Colonic mucosa (tissue), 4 donors: ENCODE results near the gene ASIC3. TPM values are rescaled to one million over a fixed set of nuclear protein-coding genes. Genes with fewer than 3 reads are reported as not detected.

ENCODE experiments used
- DNase-seq: peaks from one replicate; pipeline ENCODE4 v3.0.0-alpha.2; 2020
- H3K27ac ChIP-seq: fragments of 200-600 bp; one replicate; pipeline ENCODE4 v1.8.0; 2021
- H3K27me3 ChIP-seq: fragments of 200-600 bp; one replicate; pipeline ENCODE4 v1.8.0; 2021
- H3K36me3 ChIP-seq: fragments of 200-600 bp; one replicate; pipeline ENCODE4 v1.8.0; 2021
- H3K4me1 ChIP-seq: fragments of 200-600 bp; one replicate; pipeline ENCODE4 v1.8.0; 2021; ENCODE audit warnings: mild to moderate bottlenecking
- H3K4me3 ChIP-seq: fragments of 200-600 bp; one replicate; pipeline ENCODE4 v1.8.0; 2021
- H3K9ac ChIP-seq, 2 donors: one replicate each; pipeline ENCODE4 v1.7.0; 2013; ENCODE audit warnings: control low read depth in 2 of 2, low read depth in 2 of 2, low read length in 2 of 2
- H3K9me3 ChIP-seq: fragments of 200-600 bp; one replicate; pipeline ENCODE4 v1.8.0; 2021
- intact Hi-C: fragments of 100-400 bp; cut with DNase I; formaldehyde crosslinking; loops from one replicate; pipeline ENCODE4 v1.14.1; 2022
- total RNA-seq, 2 donors: library from RNA; stranded (reverse); fragmentation: NEBNext Ultra II Directional in 1 of 2; extraction: Animal tissue kit (Norgen Biotek cat#: 25700) in 1 of 2; gene quantifications; one replicate each; pipeline ENCODE4 v1.2.1, GENCODE V29; 2021
- TF ChIP-seq, protein P1 (sequence below): fragments of 200-600 bp; IDR thresholded peaks from one replicate; pipeline ENCODE4 v1.8.0; 2022; ENCODE audit warnings: antibody characterized with exemption, mild to moderate bottlenecking
- donor health status: healthy.
- donor health status: DM: no; HTN: no; CAD: no.
- donor health status: DM: no; HTN: no; CAD: no.

Gene ASIC3
- total RNA-seq = 1 to 10 TPM; 1.0 to 2.2 TPM

GRCh38 chr7:151047976-151048815 lies at the start of gene ASIC3:
Gene ASIC3 (plus strand): TSS chr7:151048531. CDS start chr7:151048886, 355 bp downstream.
- H3K9ac ChIP-seq = no peak within 1 kb of the TSS
- intact Hi-C loops = no loop called here
- no peaks in the 10 kb centered on the region for H3K27me3 ChIP-seq
- TF ChIP-seq, protein P1, sequence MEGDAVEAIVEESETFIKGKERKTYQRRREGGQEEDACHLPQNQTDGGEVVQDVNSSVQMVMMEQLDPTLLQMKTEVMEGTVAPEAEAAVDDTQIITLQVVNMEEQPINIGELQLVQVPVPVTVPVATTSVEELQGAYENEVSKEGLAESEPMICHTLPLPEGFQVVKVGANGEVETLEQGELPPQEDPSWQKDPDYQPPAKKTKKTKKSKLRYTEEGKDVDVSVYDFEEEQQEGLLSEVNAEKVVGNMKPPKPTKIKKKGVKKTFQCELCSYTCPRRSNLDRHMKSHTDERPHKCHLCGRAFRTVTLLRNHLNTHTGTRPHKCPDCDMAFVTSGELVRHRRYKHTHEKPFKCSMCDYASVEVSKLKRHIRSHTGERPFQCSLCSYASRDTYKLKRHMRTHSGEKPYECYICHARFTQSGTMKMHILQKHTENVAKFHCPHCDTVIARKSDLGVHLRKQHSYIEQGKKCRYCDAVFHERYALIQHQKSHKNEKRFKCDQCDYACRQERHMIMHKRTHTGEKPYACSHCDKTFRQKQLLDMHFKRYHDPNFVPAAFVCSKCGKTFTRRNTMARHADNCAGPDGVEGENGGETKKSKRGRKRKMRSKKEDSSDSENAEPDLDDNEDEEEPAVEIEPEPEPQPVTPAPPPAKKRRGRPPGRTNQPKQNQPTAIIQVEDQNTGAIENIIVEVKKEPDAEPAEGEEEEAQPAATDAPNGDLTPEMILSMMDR = no peak
- DNase-seq = no peak
- no peaks in the 10 kb centered on the region for H3K36me3 ChIP-seq
- no peaks in the 10 kb centered on the region for H3K9me3 ChIP-seq
- H3K4me1 ChIP-seq = peaks cover 7% of the 10 kb centered on the region
- no peak within 1 kb of the TSS for H3K4me3 ChIP-seq
- H3K27ac ChIP-seq = no peak within 1 kb of the TSS

DNA sequence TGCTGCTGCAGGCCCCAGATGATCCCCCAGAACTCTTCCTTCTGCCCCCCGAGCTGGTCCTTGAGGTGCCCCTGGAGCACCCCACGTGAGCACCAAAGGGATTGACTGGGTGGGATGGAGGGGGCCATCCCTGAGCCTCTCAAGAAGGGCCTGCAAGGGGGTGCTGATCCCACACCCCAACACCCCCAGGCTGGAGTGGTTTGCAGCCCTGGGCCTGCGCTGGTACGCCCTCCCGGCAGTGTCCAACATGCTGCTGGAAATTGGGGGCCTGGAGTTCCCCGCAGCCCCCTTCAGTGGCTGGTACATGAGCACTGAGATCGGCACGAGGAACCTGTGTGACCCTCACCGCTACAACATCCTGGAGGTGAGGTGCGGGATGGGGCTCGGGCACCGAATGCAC lies 49.3 kb upstream of the ASIC3 start:
- H3K27me3 ChIP-seq = no peaks in the 10 kb centered on the region
- no peak overlapping the region for H3K27ac ChIP-seq
- TF ChIP-seq, protein P1 = no peak
- H3K36me3 ChIP-seq = no peaks in the 10 kb centered on the region
- no peaks in the 10 kb centered on the region for H3K9me3 ChIP-seq
- no peak for DNase-seq
- H3K9ac ChIP-seq = no peak overlapping the region
- H3K4me1 ChIP-seq = no peaks in the 10 kb centered on the region
- intact Hi-C loops = no loop called here
- H3K4me3 ChIP-seq = no peak overlapping the region

GRCh38 chr7:150999497-151000230 lies 48.7 kb upstream of the ASIC3 start:
- no peaks in the 10 kb centered on the region for H3K27me3 ChIP-seq
- no peaks in the 10 kb centered on the region for H3K9me3 ChIP-seq
- intact Hi-C loops = no loop called here
- H3K9ac ChIP-seq = no peak overlapping the region
- H3K36me3 ChIP-seq = no peaks in the 10 kb centered on the region
- TF ChIP-seq, protein P1 = no peak
- no peaks in the 10 kb centered on the region for H3K4me1 ChIP-seq
- H3K4me3 ChIP-seq = no peak overlapping the region
- DNase-seq = no peak
- no peak overlapping the region for H3K27ac ChIP-seq

DNA sequence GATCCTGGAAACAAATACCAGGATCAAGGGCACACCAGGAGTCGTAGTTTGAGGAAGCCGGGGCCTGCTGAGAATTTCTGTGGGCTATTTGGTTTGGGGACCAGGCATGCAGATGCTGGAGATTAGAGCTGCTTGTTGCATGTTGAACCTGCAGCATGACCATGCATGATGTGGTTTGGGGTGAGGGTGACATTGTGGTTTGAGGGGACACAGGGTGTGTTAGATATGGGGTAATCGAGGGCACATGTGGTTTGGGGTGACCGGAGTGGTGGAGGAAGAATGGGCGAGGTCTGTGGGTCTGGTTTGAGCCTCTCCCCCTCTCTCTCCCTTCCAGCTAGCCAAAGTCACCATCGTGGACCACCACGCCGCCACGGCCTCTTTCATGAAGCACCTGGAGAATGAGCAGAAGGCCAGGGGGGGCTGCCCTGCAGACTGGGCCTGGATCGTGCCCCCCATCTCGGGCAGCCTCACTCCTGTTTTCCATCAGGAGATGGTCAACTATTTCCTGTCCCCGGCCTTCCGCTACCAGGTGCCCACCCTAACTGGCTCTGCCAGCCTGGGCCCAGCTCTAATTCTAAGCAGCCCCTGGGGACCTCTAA lies 47.3 kb upstream of the ASIC3 start:
- no peak overlapping the region for H3K9ac ChIP-seq
- H3K27ac ChIP-seq = no peak overlapping the region
- no peaks in the 10 kb centered on the region for H3K36me3 ChIP-seq
- no peaks in the 10 kb centered on the region for H3K27me3 ChIP-seq
- intact Hi-C loops = no loop called here
- H3K4me3 ChIP-seq = no peak overlapping the region
- TF ChIP-seq, protein P1 = no peak
- DNase-seq = no peak
- no peaks in the 10 kb centered on the region for H3K4me1 ChIP-seq
- no peaks in the 10 kb centered on the region for H3K9me3 ChIP-seq

DNA sequence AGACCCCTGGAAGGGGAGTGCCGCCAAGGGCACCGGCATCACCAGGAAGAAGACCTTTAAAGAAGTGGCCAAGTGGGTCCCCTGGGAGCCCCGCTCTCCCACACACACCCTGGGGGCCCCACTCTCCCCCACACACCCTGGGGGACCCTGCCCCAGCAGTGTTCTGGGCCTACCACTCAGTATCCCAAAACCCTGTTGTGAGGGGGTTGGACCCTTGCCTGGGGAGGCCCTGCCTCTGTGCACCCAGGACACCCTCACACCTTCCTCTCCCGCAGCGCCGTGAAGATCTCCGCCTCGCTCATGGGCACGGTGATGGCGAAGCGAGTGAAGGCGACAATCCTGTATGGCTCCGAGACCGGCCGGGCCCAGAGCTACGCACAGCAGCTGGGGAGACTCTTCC lies 46.8 kb upstream of the ASIC3 start:
- TF ChIP-seq, protein P1 = no peak
- no peaks in the 10 kb centered on the region for H3K9me3 ChIP-seq
- no peak for DNase-seq
- no peaks in the 10 kb centered on the region for H3K36me3 ChIP-seq
- no peak overlapping the region for H3K4me3 ChIP-seq
- H3K9ac ChIP-seq = no peak overlapping the region
- H3K27ac ChIP-seq = no peak overlapping the region
- no peaks in the 10 kb centered on the region for H3K27me3 ChIP-seq
- intact Hi-C loops = no loop called here
- H3K4me1 ChIP-seq = no peaks in the 10 kb centered on the region
